Measurements from ENCODE around the gene ANAPC5.

Gene ANAPC5

GRCh38 chr12:121365416-121366062, 13.3 kb upstream of the ANAPC5 start:
- no peak overlapping the region for H3K4me3 ChIP-seq (ENCODE audit: extremely low read depth, insufficient read depth, low read length, poor library complexity, severe bottlenecking)
- no peak overlapping the region for H3K27ac ChIP-seq (ENCODE audit: low read depth, low read length, severe bottlenecking)
- 75 to 77% methylated on average over 1 to 3 of the region's 5 CpGs for WGBS, 2 experiments (ENCODE audit: insufficient coverage in 2 of 2)
- H3K9me3 ChIP-seq (ENCODE audit: control insufficient read depth, low read length), result no peaks in the 10 kb centered on the region
- no peaks in the 10 kb centered on the region for H3K4me1 ChIP-seq (ENCODE audit: control insufficient read depth, insufficient read depth, low read length, poor library complexity, severe bottlenecking)
- H3K36me3 ChIP-seq (ENCODE audit: control insufficient read depth, insufficient read depth, low read length), result no peaks in the 10 kb centered on the region

- Histone ChIP-seq H3K4me3 (ENCODE audit: extremely low read depth, insufficient read depth, low read length, poor library complexity, severe bottlenecking) (no peak overlapping the region), H3K4me1 (ENCODE audit: control insufficient read depth, insufficient read depth, low read length, poor library complexity, severe bottlenecking) (no peaks in the 10 kb centered on the region), H3K36me3 (ENCODE audit: control insufficient read depth, insufficient read depth, low read length) (no peaks in the 10 kb centered on the region), H3K9me3 (ENCODE audit: control insufficient read depth, low read length) (no peaks in the 10 kb centered on the region), H3K27ac (ENCODE audit: low read depth, low read length, severe bottlenecking) (no peak overlapping the region)
- 78 to 81% methylated on average over 4 of the region's 5 CpGs for WGBS, 2 experiments (ENCODE audit: insufficient coverage in 2 of 2)
Measured at GRCh38 chr12:121364683-121365121, 12.5 kb upstream of the ANAPC5 start.

- Histone ChIP-seq H3K4me3 (ENCODE audit: extremely low read depth, insufficient read depth, low read length, poor library complexity, severe bottlenecking) (no peak overlapping the region), H3K9me3 (ENCODE audit: control insufficient read depth, low read length) (no peaks in the 10 kb centered on the region), H3K36me3 (ENCODE audit: control insufficient read depth, insufficient read depth, low read length) (no peaks in the 10 kb centered on the region), H3K4me1 (ENCODE audit: control insufficient read depth, insufficient read depth, low read length, poor library complexity, severe bottlenecking) (no peaks in the 10 kb centered on the region), H3K27ac (ENCODE audit: low read depth, low read length, severe bottlenecking) (no peak overlapping the region)
- 67 to 83% methylated on average over 2 of the region's 3 CpGs for WGBS, 2 experiments (ENCODE audit: insufficient coverage in 2 of 2)
Measured at GRCh38 chr12:121358073-121358472, 5.9 kb upstream of the ANAPC5 start.

GRCh38 chr12:121357331-121357730, 5.1 kb upstream of the ANAPC5 start:
- Histone ChIP-seq H3K4me3 (ENCODE audit: extremely low read depth, insufficient read depth, low read length, poor library complexity, severe bottlenecking) (no peak overlapping the region), H3K27ac (ENCODE audit: low read depth, low read length, severe bottlenecking) (no peak overlapping the region), H3K36me3 (ENCODE audit: control insufficient read depth, insufficient read depth, low read length) (no peaks in the 10 kb centered on the region), H3K9me3 (ENCODE audit: control insufficient read depth, low read length) (no peaks in the 10 kb centered on the region), H3K4me1 (ENCODE audit: control insufficient read depth, insufficient read depth, low read length, poor library complexity, severe bottlenecking) (no peaks in the 10 kb centered on the region)
- WGBS, 2 experiments (ENCODE audit: insufficient coverage in 2 of 2), result 57 to 67% methylated on average over 1 to 2 of the region's 4 CpGs

- no peak overlapping the region for H3K4me3 ChIP-seq (ENCODE audit: extremely low read depth, insufficient read depth, low read length, poor library complexity, severe bottlenecking)
- no peaks in the 10 kb centered on the region for H3K36me3 ChIP-seq (ENCODE audit: control insufficient read depth, insufficient read depth, low read length)
- H3K27ac ChIP-seq (ENCODE audit: low read depth, low read length, severe bottlenecking), result no peak overlapping the region
- no peaks in the 10 kb centered on the region for H3K9me3 ChIP-seq (ENCODE audit: control insufficient read depth, low read length)
- H3K4me1 ChIP-seq (ENCODE audit: control insufficient read depth, insufficient read depth, low read length, poor library complexity, severe bottlenecking), result no peaks in the 10 kb centered on the region
- WGBS, 2 experiments (ENCODE audit: insufficient coverage in 2 of 2), result 78 to 85% methylated on average over 3 of the region's 3 CpGs
Measured at GRCh38 chr12:121356657-121357056, 4.4 kb upstream of the ANAPC5 start.

- Histone ChIP-seq H3K4me1 (ENCODE audit: control insufficient read depth, insufficient read depth, low read length, poor library complexity, severe bottlenecking) (no peaks in the 10 kb centered on the region), H3K27ac (ENCODE audit: low read depth, low read length, severe bottlenecking) (no peak overlapping the region), H3K4me3 (ENCODE audit: extremely low read depth, insufficient read depth, low read length, poor library complexity, severe bottlenecking) (no peak overlapping the region), H3K9me3 (ENCODE audit: control insufficient read depth, low read length) (no peaks in the 10 kb centered on the region), H3K36me3 (ENCODE audit: control insufficient read depth, insufficient read depth, low read length) (no peaks in the 10 kb centered on the region)
- WGBS, 2 experiments (ENCODE audit: insufficient coverage in 2 of 2), result 79 to 80% methylated on average over 2 of the region's 6 CpGs
Measured at GRCh38 chr12:121355818-121356217, 3.6 kb upstream of the ANAPC5 start.

GRCh38 chr12:121352682-121353018, 439 bp upstream of the ANAPC5 start:
- peaks cover under 1% of the 10 kb centered on the region for H3K36me3 ChIP-seq (ENCODE audit: control insufficient read depth, insufficient read depth, low read length)
- peak overlapping the region; percentile 85 for H3K4me3 ChIP-seq (ENCODE audit: extremely low read depth, insufficient read depth, low read length, poor library complexity, severe bottlenecking)
- H3K27ac ChIP-seq (ENCODE audit: low read depth, low read length, severe bottlenecking), result peak overlapping the region; percentile 65
- no CpG with 5 or more reads among the region's 12 CpGs for WGBS, 2 experiments (ENCODE audit: insufficient coverage in 2 of 2)
- H3K4me1 ChIP-seq (ENCODE audit: control insufficient read depth, insufficient read depth, low read length, poor library complexity, severe bottlenecking), result no peaks in the 10 kb centered on the region
- H3K9me3 ChIP-seq (ENCODE audit: control insufficient read depth, low read length), result no peaks in the 10 kb centered on the region

GRCh38 chr12:121346747-121347146, 5.5 kb downstream of the ANAPC5 start:
- H3K9me3 ChIP-seq (ENCODE audit: control insufficient read depth, low read length), result no peaks in the 10 kb centered on the region
- H3K27ac ChIP-seq (ENCODE audit: low read depth, low read length, severe bottlenecking), result no peak overlapping the region
- WGBS, 2 experiments (ENCODE audit: insufficient coverage in 2 of 2), result no CpG with 5 or more reads among the region's 2 CpGs
- H3K36me3 ChIP-seq (ENCODE audit: control insufficient read depth, insufficient read depth, low read length), result peaks cover 55% of the 10 kb centered on the region
- H3K4me3 ChIP-seq (ENCODE audit: extremely low read depth, insufficient read depth, low read length, poor library complexity, severe bottlenecking), result no peak overlapping the region
- H3K4me1 ChIP-seq (ENCODE audit: control insufficient read depth, insufficient read depth, low read length, poor library complexity, severe bottlenecking), result no peaks in the 10 kb centered on the region

- H3K36me3 ChIP-seq (ENCODE audit: control insufficient read depth, insufficient read depth, low read length), result peaks cover 70% of the 10 kb centered on the region
- H3K27ac ChIP-seq (ENCODE audit: low read depth, low read length, severe bottlenecking), result no peak overlapping the region
- H3K4me3 ChIP-seq (ENCODE audit: extremely low read depth, insufficient read depth, low read length, poor library complexity, severe bottlenecking), result no peak overlapping the region
- H3K9me3 ChIP-seq (ENCODE audit: control insufficient read depth, low read length), result no peaks in the 10 kb centered on the region
- no peaks in the 10 kb centered on the region for H3K4me1 ChIP-seq (ENCODE audit: control insufficient read depth, insufficient read depth, low read length, poor library complexity, severe bottlenecking)
- 90 to 91% methylated on average over 2 to 4 of the region's 4 CpGs for WGBS, 2 experiments (ENCODE audit: insufficient coverage in 2 of 2)
Measured at GRCh38 chr12:121345151-121345815, 6.9 kb downstream of the ANAPC5 start.

- H3K9me3 ChIP-seq (ENCODE audit: control insufficient read depth, low read length), result no peaks in the 10 kb centered on the region
- 89 to 96% methylated on average over 2 to 3 of the region's 3 CpGs for WGBS, 2 experiments (ENCODE audit: insufficient coverage in 2 of 2)
- peaks cover 78% of the 10 kb centered on the region for H3K36me3 ChIP-seq (ENCODE audit: control insufficient read depth, insufficient read depth, low read length)
- no peaks in the 10 kb centered on the region for H3K4me1 ChIP-seq (ENCODE audit: control insufficient read depth, insufficient read depth, low read length, poor library complexity, severe bottlenecking)
- no peak overlapping the region for H3K4me3 ChIP-seq (ENCODE audit: extremely low read depth, insufficient read depth, low read length, poor library complexity, severe bottlenecking)
- H3K27ac ChIP-seq (ENCODE audit: low read depth, low read length, severe bottlenecking), result no peak overlapping the region
Measured at GRCh38 chr12:121344506-121344905, 7.7 kb downstream of the ANAPC5 start.

- Histone ChIP-seq H3K36me3 (ENCODE audit: control insufficient read depth, insufficient read depth, low read length) (peaks cover 79% of the 10 kb centered on the region), H3K9me3 (ENCODE audit: control insufficient read depth, low read length) (no peaks in the 10 kb centered on the region)
- 90 to 97% methylated on average over 3 to 4 of the region's 4 CpGs for WGBS, 2 experiments (ENCODE audit: insufficient coverage in 2 of 2)
Measured at GRCh38 chr12:121337416-121337815, 14.8 kb downstream of the ANAPC5 start.

More at GRCh38 chr12:121337416-121337815, 14.8 kb downstream of the ANAPC5 start:
- no peak overlapping the region for H3K4me3 ChIP-seq (ENCODE audit: extremely low read depth, insufficient read depth, low read length, poor library complexity, severe bottlenecking)
- H3K27ac ChIP-seq (ENCODE audit: low read depth, low read length, severe bottlenecking), result no peak overlapping the region
- H3K4me1 ChIP-seq (ENCODE audit: control insufficient read depth, insufficient read depth, low read length, poor library complexity, severe bottlenecking), result no peaks in the 10 kb centered on the region
